SK-N-SH treated with all-trans-retinoic acid at 6 μM for 48 hours (cell line): Measurements from ENCODE around the gene PTPRD.

Experiments used
- ATAC-seq: fragments of 200-7000 bp; cut with Tn5 transposase; 3 replicates; pipeline ENCODE4 v1.9.1; 2020; ENCODE audit warnings: mild to moderate bottlenecking, moderate library complexity
- ARNTL ChIP-seq: fragments of 450-650 bp; formaldehyde crosslinking; IDR thresholded peaks from 2 replicates; pipeline ENCODE4 v1.5.0; 2020; ENCODE audit warnings: low read depth, mild to moderate bottlenecking, moderate library complexity, borderline replicate concordance
- BACH2 ChIP-seq: fragments of 250-450 bp; sonication (Bioruptor Pico); IDR thresholded peaks from 2 replicates; pipeline ENCODE4 v1.9.0; 2021; ENCODE audit warnings: mild to moderate bottlenecking, borderline replicate concordance
- CREB5 ChIP-seq: fragments of 250-450 bp; sonication (Bioruptor Pico); IDR thresholded peaks from 2 replicates; pipeline ENCODE4 v1.5.1; 2020; ENCODE audit warnings: low read depth, mild to moderate bottlenecking, moderate library complexity
- CSRNP3 ChIP-seq: fragments of 250-450 bp; sonication (Bioruptor Pico); IDR thresholded peaks from 2 replicates; pipeline ENCODE4 v1.5.1; 2021; ENCODE audit warnings: mild to moderate bottlenecking, moderate library complexity
- ESRRG ChIP-seq: fragments of 250-450 bp; sonication (Bioruptor Pico); IDR thresholded peaks from 2 replicates; pipeline ENCODE4 v1.6.1; 2021; ENCODE audit warnings: mild to moderate bottlenecking
- GLIS3 ChIP-seq: fragments of 250-450 bp; sonication (Bioruptor Pico); IDR thresholded peaks from 2 replicates; pipeline ENCODE4 v1.5.0; 2020; ENCODE audit warnings: mild to moderate bottlenecking, moderate library complexity
- ISL1 ChIP-seq: fragments of 250-450 bp; sonication (Bioruptor Pico); IDR thresholded peaks from 2 replicates; pipeline ENCODE4 v2.1.2; 2022; ENCODE audit warnings: mild to moderate bottlenecking, moderate library complexity
- OSR1 ChIP-seq: fragments of 250-450 bp; sonication (Bioruptor Pico); IDR thresholded peaks from 2 replicates; pipeline ENCODE4 v1.8.0; 2022; ENCODE audit warnings: moderate library complexity, mild to moderate bottlenecking, inconsistent platforms
- PATZ1 ChIP-seq: fragments of 250-450 bp; sonication (Bioruptor Pico); IDR thresholded peaks from 2 replicates; pipeline ENCODE4 v1.8.0; 2020; ENCODE audit warnings: mild to moderate bottlenecking, moderate library complexity, borderline replicate concordance
- POU6F1 ChIP-seq: fragments of 250-450 bp; sonication (Bioruptor Pico); IDR thresholded peaks from 2 replicates; pipeline ENCODE4 v1.8.0; 2021; ENCODE audit warnings: low read depth, mild to moderate bottlenecking, moderate library complexity, borderline replicate concordance
- PPARA ChIP-seq: fragments of 250-450 bp; sonication (Bioruptor Pico); IDR thresholded peaks from 2 replicates; pipeline ENCODE4 v1.5.0; 2020; ENCODE audit warnings: mild to moderate bottlenecking, borderline replicate concordance
- RARB ChIP-seq: fragments of 250-450 bp; sonication (Bioruptor Pico); IDR thresholded peaks from 2 replicates; pipeline ENCODE4 v1.8.0; 2021; ENCODE audit warnings: mild to moderate bottlenecking, moderate library complexity
- SNAI2 ChIP-seq: fragments of 250-450 bp; sonication (Bioruptor Pico); IDR thresholded peaks from 2 replicates; pipeline ENCODE4 v1.5.0; 2020; ENCODE audit warnings: mild to moderate bottlenecking, moderate library complexity
- TCF4 ChIP-seq: fragments of 250-450 bp; sonication (Bioruptor Pico); IDR thresholded peaks from 2 replicates; pipeline ENCODE4 v1.8.0; 2021; ENCODE audit warnings: mild to moderate bottlenecking, moderate library complexity, borderline replicate concordance
- TOX ChIP-seq: fragments of 250-450 bp; sonication (Bioruptor Pico); IDR thresholded peaks from 2 replicates; pipeline ENCODE4 v1.8.0; 2021; ENCODE audit warnings: mild to moderate bottlenecking, moderate library complexity, borderline replicate concordance
- ZC3H10 ChIP-seq: fragments of 250-450 bp; sonication (Bioruptor Pico); IDR thresholded peaks from 2 replicates; pipeline ENCODE4 v1.5.1; 2021; ENCODE audit warnings: mild to moderate bottlenecking, moderate library complexity
- ZFP3 ChIP-seq: fragments of 250-450 bp; sonication (Bioruptor Pico); IDR thresholded peaks from 2 replicates; pipeline ENCODE4 v1.5.0; 2020; ENCODE audit warnings: mild to moderate bottlenecking, moderate library complexity
- ZFP30 ChIP-seq: fragments of 450-650 bp; formaldehyde crosslinking; IDR thresholded peaks from 2 replicates; pipeline ENCODE4 v1.5.0; 2022; ENCODE audit warnings: mild to moderate bottlenecking, moderate library complexity
- ZNF565 ChIP-seq: fragments of 450-650 bp; formaldehyde crosslinking; conservative IDR thresholded peaks from 2 replicates; pipeline ENCODE4 v1.5.0; 2020; ENCODE audit warnings: low read depth, mild to moderate bottlenecking, moderate library complexity
- ZNF70 ChIP-seq: fragments of 450-650 bp; formaldehyde crosslinking; IDR thresholded peaks from 2 replicates; pipeline ENCODE4 v1.5.0; 2020; ENCODE audit warnings: mild to moderate bottlenecking, moderate library complexity
- ZNF8 ChIP-seq: fragments of 450-650 bp; formaldehyde crosslinking; IDR thresholded peaks from 2 replicates; pipeline ENCODE4 v1.5.0; 2020; ENCODE audit warnings: mild to moderate bottlenecking, moderate library complexity

PTPRD gene

GRCh38 chr9:8713811-8714165 lies 1899.0 kb downstream of the PTPRD start (continued):
- no peak for TF ChIP-seq CREB5 (CRISPR knock-in tag)
- no peak for TF ChIP-seq ZC3H10 (CRISPR knock-in tag)
- TF ChIP-seq, all 23 proteins: peak for 0

GRCh38 chr9:8713149-8713810 lies 1899.5 kb downstream of the PTPRD start:
- no peak for TF ChIP-seq BACH2 (CRISPR knock-in tag)
- no peak for TF ChIP-seq TOX (CRISPR knock-in tag)
- TF ChIP-seq TCF4 (CRISPR knock-in tag) = no peak
- no peak for TF ChIP-seq ESRRG (CRISPR knock-in tag)
- ATAC-seq = no peak

- no peak for TF ChIP-seq ARNTL (CRISPR knock-in tag)
- no peak for TF ChIP-seq RARB (CRISPR knock-in tag)
- no peak for TF ChIP-seq ZFP30 (CRISPR knock-in tag)
- no peak for TF ChIP-seq ZC3H10 (CRISPR knock-in tag)
- TF ChIP-seq OSR1 (CRISPR knock-in tag) = no peak
- TF ChIP-seq POU6F1 = no peak
- no peak for TF ChIP-seq ISL1 (CRISPR knock-in tag)
- TF ChIP-seq GLIS3 (CRISPR knock-in tag) = no peak
- no peak for ATAC-seq
Measured at GRCh38 chr9:8709731-8710130, 1903.1 kb downstream of the PTPRD start.

GRCh38 chr9:8708728-8709127 lies 1904.1 kb downstream of the PTPRD start:
- TF ChIP-seq GLIS3 (CRISPR knock-in tag) (no peak), ISL1 (CRISPR knock-in tag) (no peak), SNAI2 (CRISPR knock-in tag) (no peak), ARNTL (CRISPR knock-in tag) (no peak), PATZ1 (CRISPR knock-in tag) (no peak), ESRRG (CRISPR knock-in tag) (no peak), TCF4 (CRISPR knock-in tag) (no peak), ZNF8 (CRISPR knock-in tag) (no peak), CREB5 (CRISPR knock-in tag) (no peak), ZFP30 (CRISPR knock-in tag) (no peak), BACH2 (CRISPR knock-in tag) (no peak), PPARA (CRISPR knock-in tag) (no peak), CSRNP3 (CRISPR knock-in tag) (no peak), ZC3H10 (CRISPR knock-in tag) (no peak), OSR1 (CRISPR knock-in tag) (no peak), ZNF70 (CRISPR knock-in tag) (no peak), TOX (CRISPR knock-in tag) (no peak), RARB (CRISPR knock-in tag) (no peak), ZFP3 (CRISPR knock-in tag) (no peak), ZNF565 (no peak)
- no peak for ATAC-seq
